ENCODE results near the gene HIGD1B.
A peak's percentile ranks its signal among the peaks of the same experiment; 100 is the strongest.

HIGD1B gene

GRCh38 chr17:44837196-44837595 is 10.5 kb upstream of the HIGD1B start:
- no peak for DNase-seq (ENCODE audit: low read depth in 2 of 2)

DNA sequence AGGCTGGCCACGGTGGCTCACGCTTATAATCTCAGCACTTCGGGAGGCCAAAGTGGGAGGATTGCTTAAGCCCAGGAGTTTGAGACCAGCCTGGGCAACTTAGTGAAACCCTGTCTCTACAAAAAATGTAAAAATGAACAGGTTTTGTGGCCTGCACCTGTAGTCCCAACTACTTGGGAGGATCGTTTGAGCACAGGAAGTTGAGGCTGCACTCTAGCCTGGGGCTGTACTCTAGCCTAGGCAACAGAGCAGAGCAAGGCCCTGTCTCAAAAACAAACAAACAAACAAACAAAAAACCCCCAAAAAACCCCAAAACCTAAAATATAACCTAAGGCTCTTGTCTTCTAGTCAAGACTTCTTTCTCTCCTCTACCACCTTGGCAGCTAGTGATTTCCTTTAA is 7.4 kb upstream of the HIGD1B start:
- DNase-seq (ENCODE audit: low read depth in 2 of 2), result no peak

DNA sequence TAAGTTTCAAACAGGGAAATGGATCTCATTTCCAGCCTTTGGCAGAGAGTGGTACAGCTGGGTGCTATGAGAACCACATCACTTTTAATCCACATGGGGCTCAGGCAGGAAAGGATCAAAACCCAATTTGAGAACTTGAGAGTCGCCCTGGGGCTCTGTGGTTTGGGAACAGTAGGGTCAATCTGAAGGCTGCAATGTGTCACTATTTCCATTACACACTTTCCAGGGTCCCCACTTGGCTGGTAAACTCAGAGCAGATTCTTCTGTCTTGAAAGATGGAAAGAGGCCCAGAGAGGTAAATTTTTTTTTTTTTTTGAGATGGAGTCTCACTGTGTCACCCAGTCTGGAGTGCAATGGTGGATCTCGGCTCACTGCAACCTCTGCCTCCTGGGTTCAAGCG is 6.7 kb upstream of the HIGD1B start:
- no peak for DNase-seq (ENCODE audit: low read depth in 2 of 2)

DNA sequence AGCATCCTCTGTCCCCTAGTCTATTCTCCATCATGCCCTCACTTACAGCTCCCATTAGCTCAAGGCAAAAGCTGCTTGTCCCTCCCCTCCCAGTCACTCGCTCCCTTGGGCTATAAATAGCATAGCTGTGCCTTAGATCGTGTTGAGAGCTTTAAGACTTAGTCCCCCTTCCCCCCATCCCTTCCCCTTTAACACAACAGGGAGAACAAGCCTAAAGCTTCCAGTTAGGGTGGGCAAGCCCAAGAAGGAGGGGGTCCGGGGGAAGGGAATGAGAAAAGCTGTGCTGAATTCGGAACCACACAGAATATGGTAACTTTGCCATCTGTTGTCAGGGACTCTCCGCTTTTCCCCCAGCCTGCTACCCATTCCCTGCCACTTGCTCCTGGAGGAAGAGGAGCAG is 4.9 kb upstream of the HIGD1B start:
- DNase-seq (ENCODE audit: low read depth in 2 of 2), result no peak

GRCh38 chr17:44844390-44844830 is 3.3 kb upstream of the HIGD1B start:
- DNase-seq (ENCODE audit: low read depth in 2 of 2), result no peak

GRCh38 chr17:44846206-44846605 is 1.5 kb upstream of the HIGD1B start:
- no peak for DNase-seq (ENCODE audit: low read depth in 2 of 2)

- DNase-seq (ENCODE audit: low read depth in 2 of 2), result no peak
Observed at GRCh38 chr17:44848257-44848795, 643 bp downstream of the HIGD1B start.

- DNase-seq (ENCODE audit: low read depth in 2 of 2), result no peak
Observed at GRCh38 chr17:44848961-44849489, 1.3 kb downstream of the HIGD1B start.

GRCh38 chr17:44850025-44850424 is 2.3 kb downstream of the HIGD1B start:
- DNase-seq (ENCODE audit: low read depth in 2 of 2), result no peak

GRCh38 chr17:44850612-44851011 is 2.9 kb downstream of the HIGD1B start:
- DNase-seq (ENCODE audit: low read depth in 2 of 2), result no peak

- DNase-seq (ENCODE audit: low read depth in 2 of 2), result no peak
Observed at GRCh38 chr17:44854192-44854591, 6.5 kb downstream of the HIGD1B start.

GRCh38 chr17:44859701-44860100 is 12.0 kb downstream of the HIGD1B start:
- DNase-seq (ENCODE audit: low read depth in 2 of 2), result no peak

DNA sequence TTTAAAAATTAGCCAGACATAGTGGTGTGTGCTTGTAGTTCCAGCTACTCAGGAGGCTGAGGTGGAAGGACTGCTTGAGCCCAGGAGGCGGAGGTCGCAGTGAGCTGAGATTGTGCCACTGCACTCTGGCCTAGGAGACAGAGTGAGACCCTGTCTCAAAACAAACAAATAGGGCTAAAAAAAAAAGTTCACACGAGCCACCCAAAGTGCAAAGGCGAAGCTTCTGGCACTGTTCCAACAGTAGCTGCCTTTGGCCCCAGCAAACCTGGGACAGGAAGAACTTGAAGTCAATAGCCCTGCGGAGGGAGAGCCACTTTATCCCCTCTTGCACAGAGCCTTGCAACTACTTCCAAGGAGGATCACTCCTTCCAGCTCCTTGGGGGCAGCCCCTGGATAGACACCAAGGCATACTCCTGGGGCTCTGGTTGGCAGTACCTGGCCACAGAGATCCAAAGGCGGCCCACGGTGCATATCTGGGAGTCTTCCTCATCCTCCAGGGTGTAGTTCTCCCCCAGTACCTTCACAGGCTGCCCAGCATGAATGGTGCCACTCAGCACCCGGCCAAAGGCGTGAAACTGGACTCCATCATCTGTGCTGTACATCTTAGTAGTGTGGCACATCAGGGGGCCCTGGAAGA is 14.7 kb downstream of the HIGD1B start:
- no peak for DNase-seq (ENCODE audit: low read depth in 2 of 2)

DNA sequence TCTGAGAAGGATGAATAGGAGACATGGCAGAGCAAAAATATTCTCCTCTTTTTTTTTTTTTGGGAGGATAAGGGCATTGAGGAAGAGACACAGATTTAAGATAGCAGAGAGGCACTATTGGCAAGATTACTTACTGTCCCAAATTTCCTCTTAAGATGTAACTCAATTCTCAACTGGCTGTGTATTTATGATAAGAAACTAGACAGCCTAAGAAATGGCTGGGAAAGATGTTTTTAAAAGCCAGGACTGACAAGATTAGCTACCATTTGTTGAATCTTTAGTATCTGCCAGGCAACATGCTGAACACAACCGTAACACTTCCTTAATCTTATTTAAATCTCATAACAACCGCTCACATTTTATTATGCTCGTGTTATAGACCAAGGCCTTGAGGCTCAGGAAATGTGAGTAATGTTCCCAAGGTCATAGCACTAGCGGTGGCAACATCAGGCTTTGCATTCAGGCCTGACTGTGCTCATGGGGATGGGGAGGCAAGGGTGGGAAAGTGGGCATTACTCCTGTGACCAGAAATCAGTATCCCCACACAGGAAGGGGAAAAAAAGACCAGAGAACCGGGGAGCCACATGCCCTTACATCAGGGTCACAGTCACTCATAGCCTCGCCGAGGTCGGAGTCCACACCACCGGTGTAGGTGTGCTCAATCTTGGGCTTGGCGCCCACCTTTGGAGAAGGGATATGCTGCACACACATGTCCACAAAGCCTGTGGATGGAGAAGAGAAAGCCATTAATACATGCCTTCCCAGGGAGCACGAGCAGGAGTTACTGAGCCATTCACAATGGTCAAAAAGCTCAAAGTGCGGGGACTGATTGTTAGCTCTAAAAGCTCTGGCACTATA is 15.6 kb downstream of the HIGD1B start:
- DNase-seq (ENCODE audit: low read depth in 2 of 2), result no peak

DNA sequence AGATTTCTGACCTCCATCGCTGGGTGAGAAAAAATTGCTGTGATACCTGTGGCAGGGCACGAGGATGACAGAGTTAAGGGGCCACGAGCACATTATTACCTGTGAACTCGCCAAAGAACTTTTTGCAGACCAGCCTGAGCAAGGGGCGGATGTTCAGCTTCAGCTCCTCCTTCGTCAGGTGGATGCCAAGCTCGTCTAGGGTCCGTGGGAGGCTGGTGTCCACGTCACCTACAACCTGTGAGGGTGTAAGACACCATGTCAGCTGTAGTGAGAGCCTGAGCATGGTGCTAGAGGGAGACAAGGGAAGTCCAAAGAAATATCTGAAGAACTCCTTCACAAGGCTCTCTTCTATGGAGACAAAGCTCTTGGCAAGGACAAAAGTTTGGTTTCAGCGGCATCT is 17.1 kb downstream of the HIGD1B start:
- DNase-seq (ENCODE audit: low read depth in 2 of 2), result no peak

DNA sequence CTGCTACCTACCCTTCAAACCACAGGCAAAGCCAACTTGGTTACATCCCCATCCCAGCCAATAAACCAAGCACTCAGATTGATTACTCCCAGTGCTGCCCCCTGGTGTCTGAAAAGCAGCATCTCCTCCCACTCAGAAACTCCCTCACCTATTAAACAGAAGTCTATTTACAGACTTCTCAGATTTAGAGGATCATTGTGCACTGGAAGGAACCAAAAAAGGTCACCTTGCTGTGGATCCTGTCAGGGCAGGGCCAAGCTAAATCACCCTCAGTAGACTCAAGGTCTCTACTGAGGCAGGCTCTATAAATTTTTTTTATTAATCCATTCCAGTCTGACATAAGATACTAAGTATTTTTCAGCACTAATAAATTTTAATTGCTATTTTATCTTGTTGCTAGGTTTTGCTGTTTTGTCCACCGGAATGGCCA is 17.6 kb downstream of the HIGD1B start:
- DNase-seq (ENCODE audit: low read depth in 2 of 2), result peak; percentile 55 to 60

DNA sequence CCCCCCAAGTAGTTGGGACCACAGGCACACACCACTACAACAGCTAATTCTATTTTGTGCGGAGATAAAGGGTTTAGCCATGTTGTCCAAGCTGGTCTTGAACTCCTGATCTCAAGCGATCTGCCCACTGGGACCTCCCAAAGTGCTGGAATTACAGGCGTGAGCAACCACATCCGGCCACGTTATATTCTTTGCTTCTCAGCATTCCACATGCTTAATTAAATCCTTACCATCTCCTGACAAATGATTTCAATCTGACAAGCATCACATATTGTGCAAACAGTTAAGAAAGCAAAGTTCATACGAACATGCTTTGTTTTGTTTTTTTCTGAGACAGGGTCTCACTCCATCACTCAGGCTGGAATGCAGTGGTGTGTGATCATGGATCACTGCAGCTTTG is 18.2 kb downstream of the HIGD1B start:
- DNase-seq (ENCODE audit: low read depth in 2 of 2), result no peak

GRCh38 chr17:44867841-44868240 is 20.2 kb downstream of the HIGD1B start:
- no peak for DNase-seq (ENCODE audit: low read depth in 2 of 2)

DNA sequence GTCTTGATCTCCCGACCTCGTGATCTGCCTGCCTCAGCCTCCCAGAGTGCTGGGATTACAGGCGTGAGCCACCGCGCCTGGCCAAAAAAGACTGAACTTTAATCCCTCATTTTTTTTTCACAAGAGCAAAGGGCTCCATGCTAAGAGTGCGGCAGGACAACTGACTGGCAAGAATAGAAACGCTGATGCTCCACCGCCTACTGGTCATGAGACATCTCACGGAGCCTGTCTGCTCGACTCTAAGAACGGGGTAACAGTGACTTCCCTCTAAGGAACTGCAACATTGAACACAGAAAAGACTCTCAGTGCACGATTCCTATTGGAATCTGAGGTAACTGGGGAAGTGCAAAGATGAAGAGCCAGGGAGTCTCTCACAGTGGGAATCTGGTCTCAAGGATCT is 23.9 kb downstream of the HIGD1B start:
- no peak for DNase-seq (ENCODE audit: low read depth in 2 of 2)

GRCh38 chr17:44872131-44872768 is 24.6 kb downstream of the HIGD1B start:
- no peak for DNase-seq (ENCODE audit: low read depth in 2 of 2)

DNA sequence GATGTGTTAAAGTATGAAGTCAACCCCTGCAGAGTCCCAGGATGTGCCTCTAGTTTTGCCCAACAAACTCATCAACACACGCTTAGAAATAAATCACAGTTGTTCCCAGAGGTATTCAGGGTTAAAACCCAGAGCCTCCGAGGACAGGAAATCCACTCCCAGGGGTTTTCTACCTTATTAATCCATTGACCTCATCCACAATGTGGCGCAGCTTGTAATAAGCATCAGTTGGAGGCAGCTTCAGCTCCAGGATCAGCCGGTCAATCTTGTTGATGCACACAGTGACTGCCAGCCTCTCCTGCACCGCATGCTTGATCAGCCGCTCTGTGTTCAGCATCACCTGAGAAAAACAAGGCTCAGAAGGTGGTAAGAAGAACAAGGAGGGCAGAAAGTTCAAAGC is 28.1 kb downstream of the HIGD1B start:
- DNase-seq (ENCODE audit: low read depth in 2 of 2), result no peak

GRCh38 chr17:44877121-44877520 is 29.4 kb downstream of the HIGD1B start:
- DNase-seq (ENCODE audit: low read depth in 2 of 2), result no peak

Data from stimulated activated CD4-positive, alpha-beta T cell treated with anti-CD3 and anti-CD28 coated beads, Interleukin-4, amount 100 ng/mL, for 48 hours (primary cell).